Fibroblast of lung (primary cell): Measurements from ENCODE around the gene PDE4D. TPM values are rescaled to one million over a fixed set of nuclear protein-coding genes. Genes with fewer than 3 reads are reported as not detected.

Experiments used
- DNase-seq, 2 donors: peaks; one replicate each; pipeline versions ENCODE4 v3.0.0 to v3.0.0-alpha.2; 2010; ENCODE audit warnings: low read depth in 2 of 2
- H2AFZ ChIP-seq: 2 replicates; pipeline ENCODE4 v1.5.1; 2012; ENCODE audit warnings: low read length, control low read depth, inconsistent platforms
- H3K27ac ChIP-seq: 2 replicates; pipeline ENCODE4 v1.5.1; 2011; ENCODE audit warnings: low read length, control low read depth; ENCODE audit not compliant: insufficient read depth
- H3K27me3 ChIP-seq: 2 replicates; pipeline ENCODE4 v1.5.1; 2011; ENCODE audit warnings: mild to moderate bottlenecking, low read length; ENCODE audit not compliant: control insufficient read depth, insufficient read depth
- H3K36me3 ChIP-seq: 2 replicates; pipeline ENCODE4 v1.5.1; 2011; ENCODE audit warnings: low read length; ENCODE audit not compliant: control insufficient read depth, insufficient read depth
- H3K4me1 ChIP-seq: 2 replicates; pipeline ENCODE4 v1.5.1; 2011; ENCODE audit warnings: low read length; ENCODE audit not compliant: control insufficient read depth, insufficient read depth; ENCODE audit errors: extremely low read depth
- H3K4me2 ChIP-seq: 2 replicates; pipeline ENCODE4 v1.5.1; 2011; ENCODE audit warnings: low read length, control low read depth; ENCODE audit not compliant: insufficient read depth; ENCODE audit errors: extremely low read depth
- H3K4me3 ChIP-seq, 4 experiments: fragments of 200-600 bp in 1 of 4; sonication (generic) in 1 of 4; replicated peaks in 1 of 4; 2 replicates each; pipeline ENCODE4 v1.5.1; 2011 to 2016; ENCODE audit warnings: low read length in 4 of 4, low read depth in 3 of 4, mild to moderate bottlenecking in 3 of 4, control low read depth in 2 of 4, inconsistent platforms in 1 of 4, mixed read lengths in 1 of 4; ENCODE audit not compliant: insufficient read depth in 1 of 4; ENCODE audit errors: control extremely low read depth in 1 of 4
- H3K79me2 ChIP-seq: 2 replicates; pipeline ENCODE4 v1.5.1; 2012; ENCODE audit warnings: mild to moderate bottlenecking, low read length, inconsistent platforms; ENCODE audit not compliant: control insufficient read depth, insufficient read depth
- H3K9ac ChIP-seq: 2 replicates; pipeline ENCODE4 v1.5.1; 2011; ENCODE audit warnings: mild to moderate bottlenecking, low read length, control low read depth; ENCODE audit not compliant: insufficient read depth
- H3K9me3 ChIP-seq: 2 replicates; pipeline ENCODE4 v1.5.1; 2012; ENCODE audit warnings: low read depth, low read length; ENCODE audit not compliant: control insufficient read depth, insufficient read depth
- H4K20me1 ChIP-seq: 2 replicates; pipeline ENCODE4 v1.5.1; 2011; ENCODE audit warnings: low read length; ENCODE audit not compliant: control insufficient read depth, insufficient read depth; ENCODE audit errors: extremely low read depth
- CTCF ChIP-seq, 2 donors: IDR thresholded peaks in 1 of 2; conservative IDR thresholded peaks in 1 of 2; 1 replicate in 1 of 2; 2 replicates in 1 of 2; pipeline ENCODE4 v1.5.1; 2011 to 2012; ENCODE audit warnings: low read length in 2 of 2, control low read depth in 1 of 2, inconsistent platforms in 1 of 2, low read depth in 1 of 2, mild to moderate bottlenecking in 1 of 2
- EZH2 ChIP-seq: IDR thresholded peaks from 2 replicates; pipeline ENCODE4 v1.5.1; 2012; ENCODE audit warnings: low read length, control low read depth, mild to moderate bottlenecking; ENCODE audit errors: missing control alignments
- polyA plus RNA-seq, 2 donors: library from polyadenylated mRNA; depleted of rRNA in 1 of 2; stranded (reverse) in 1 of 2; unstranded in 1 of 2; fragments of >200 nt; gene quantifications; 2 replicates each; pipeline ENCODE4 v1.2.1, GENCODE V29; 2011 to 2012; ENCODE audit warnings: missing spikeins in 1 of 2
- total RNA-seq: library from RNA; depleted of rRNA; stranded (reverse); fragments of >200 nt; gene quantifications from 2 replicates; pipeline ENCODE4 v1.2.1, GENCODE V29; 2014

PDE4D gene
- total and polyA plus RNA-seq, 2 donors (not counting 1 experiment from before 2014, with no cell fraction given) = 2.1 to 8.3 TPM

GRCh38 chr5:59724482-59725391 is 168.8 kb downstream of the PDE4D start:
- Histone ChIP-seq H3K9me3 (no peaks in the 10 kb centered on the region), H3K4me2 (no peak overlapping the region), H3K4me3 (no peak overlapping the region), H3K4me1 (no peaks in the 10 kb centered on the region), H4K20me1 (no peaks in the 10 kb centered on the region), H3K27ac (no peak overlapping the region), H3K36me3 (no peaks in the 10 kb centered on the region), H3K27me3 (no peaks in the 10 kb centered on the region), H3K79me2 (no peaks in the 10 kb centered on the region), H3K9ac (no peak overlapping the region), H2AFZ (no peak overlapping the region)
- peak; percentile 31 to 70 for DNase-seq
- TF ChIP-seq CTCF (conservative IDR thresholded peaks at IDR 0.05 in 1 of 2, IDR thresholded peaks at IDR 0.05 in 1 of 2; ENCODE audit: low read depth in 1 of 2, low read length in 2 of 2) (peak; percentile 64 to 78), EZH2 (no peak)

GRCh38 chr5:59722874-59723273 is 170.7 kb downstream of the PDE4D start:
- H3K4me3 ChIP-seq = no peak overlapping the region
- no peaks in the 10 kb centered on the region for H3K36me3 ChIP-seq
- DNase-seq = peak in 1 of 2 donors; percentile 45
- no peak overlapping the region for H3K4me2 ChIP-seq
- H3K9ac ChIP-seq = no peak overlapping the region
- TF ChIP-seq CTCF (conservative IDR thresholded peaks at IDR 0.05 in 1 of 2, IDR thresholded peaks at IDR 0.05 in 1 of 2; ENCODE audit: low read depth in 1 of 2, low read length in 2 of 2) = no peak
- TF ChIP-seq EZH2 = no peak
- H3K27me3 ChIP-seq = no peaks in the 10 kb centered on the region
- no peak overlapping the region for H2AFZ ChIP-seq
- H3K9me3 ChIP-seq = no peaks in the 10 kb centered on the region
- H3K4me1 ChIP-seq = no peaks in the 10 kb centered on the region
- no peaks in the 10 kb centered on the region for H3K79me2 ChIP-seq
- H4K20me1 ChIP-seq = no peaks in the 10 kb centered on the region
- no peak overlapping the region for H3K27ac ChIP-seq

- TF ChIP-seq CTCF (conservative IDR thresholded peaks at IDR 0.05 in 1 of 2, IDR thresholded peaks at IDR 0.05 in 1 of 2; ENCODE audit: low read depth in 1 of 2, low read length in 2 of 2) (no peak), EZH2 (no peak)
- no peak overlapping the region for H3K9ac ChIP-seq
- no peaks in the 10 kb centered on the region for H3K4me1 ChIP-seq
- no peak for DNase-seq
- no peak overlapping the region for H3K4me2 ChIP-seq
- H2AFZ ChIP-seq = no peak overlapping the region
- no peaks in the 10 kb centered on the region for H3K79me2 ChIP-seq
- no peaks in the 10 kb centered on the region for H3K36me3 ChIP-seq
- no peak overlapping the region for H3K4me3 ChIP-seq
- no peaks in the 10 kb centered on the region for H4K20me1 ChIP-seq
- no peaks in the 10 kb centered on the region for H3K27me3 ChIP-seq
- no peaks in the 10 kb centered on the region for H3K9me3 ChIP-seq
- no peak overlapping the region for H3K27ac ChIP-seq
Measured at GRCh38 chr5:59721741-59722140, 171.8 kb downstream of the PDE4D start.
